K562 (cell line): ENCODE results near the gene AGPAT1.

ENCODE experiments used
- ATF7 ChIP-seq: fragments of 450-650 bp; IDR thresholded peaks from 2 replicates; pipeline ENCODE4 v1.7.1; 2014; ENCODE audit warnings: mild to moderate bottlenecking, moderate library complexity
- GABPB1 ChIP-seq: sonication (generic); formaldehyde crosslinking; IDR thresholded peaks from 2 replicates; pipeline ENCODE4 v1.8.0; 2022; ENCODE audit warnings: mild to moderate bottlenecking, missing genetic modification reagents
- MAFK ChIP-seq: IDR thresholded peaks from 2 replicates; pipeline ENCODE4 v1.6.1; 2011; ENCODE audit warnings: low read length, improper control_type of control experiment
- RERE ChIP-seq: sonication (generic); formaldehyde crosslinking; IDR thresholded peaks from 2 replicates; pipeline ENCODE4 v1.8.0; 2023; ENCODE audit warnings: missing genetic modification reagents, mild to moderate bottlenecking, borderline replicate concordance
- SP1 ChIP-seq: sonication (generic); formaldehyde crosslinking; IDR thresholded peaks from 2 replicates; pipeline ENCODE4 v1.8.1; 2022; ENCODE audit warnings: mild to moderate bottlenecking, missing genetic modification reagents
- YBX1 ChIP-seq: fragments of 450-650 bp; IDR thresholded peaks from 2 replicates; pipeline ENCODE4 v1.7.1; 2016; ENCODE audit warnings: mild to moderate bottlenecking
- ZBED1 ChIP-seq: IDR thresholded peaks from 2 replicates; pipeline ENCODE4 v1.6.1; 2014

GRCh38 chr6:32132110-32132509, 43.8 kb downstream of the AGPAT1 start:
- TF ChIP-seq ZBED1, result no peak
- no peak for TF ChIP-seq SP1 (CRISPR knock-in tag)
- TF ChIP-seq MAFK, result no peak
- TF ChIP-seq YBX1, result no peak
- no peak for TF ChIP-seq GABPB1 (CRISPR knock-in tag)
- no peak for TF ChIP-seq ATF7
- no peak for TF ChIP-seq RERE (CRISPR knock-in tag)
